ENCODE results near the gene PRRT4. TPM values are rescaled to one million over a fixed set of nuclear protein-coding genes. Genes with fewer than 3 reads are reported as not detected.

Gene PRRT4
- total RNA-seq, 1 donor from 2014 or later = not detected

- peaks cover 3% of the 10 kb centered on the region for H3K9me3 Mint-ChIP-seq (ENCODE audit: unreplicated experiment)
These were observed 38.5 kb upstream of the PRRT4 start for GRCh38 chr7:128399991-128400390.

GRCh38 chr7:128398841-128399135 lies 37.3 kb upstream of the PRRT4 start:
- Mint-ChIP-seq H3K4me1 (ENCODE audit: low read depth, unreplicated experiment) (peaks cover 10% of the 10 kb centered on the region), H3K36me3 (ENCODE audit: unreplicated experiment) (peaks cover 12% of the 10 kb centered on the region), H3K9me3 (ENCODE audit: unreplicated experiment) (peaks cover 3% of the 10 kb centered on the region), H3K27me3 (ENCODE audit: unreplicated experiment) (peaks cover 1% of the 10 kb centered on the region), H3K27ac (ENCODE audit: unreplicated experiment) (no peak overlapping the region), H3K4me3 (ENCODE audit: unreplicated experiment) (no peak overlapping the region)
- peak; percentile 47 for TF ChIP-seq CTCF (IDR thresholded peaks at IDR 0.05; ENCODE audit: partially characterized antibody, unreplicated experiment)
- DNase-seq = no peak

More at GRCh38 chr7:128399991-128400390, 38.5 kb upstream of the PRRT4 start:
- peaks cover 12% of the 10 kb centered on the region for H3K36me3 Mint-ChIP-seq (ENCODE audit: unreplicated experiment)
- no peak overlapping the region for H3K4me3 Mint-ChIP-seq (ENCODE audit: unreplicated experiment)
- no peak for TF ChIP-seq CTCF (IDR thresholded peaks at IDR 0.05; ENCODE audit: partially characterized antibody, unreplicated experiment)
- peaks cover 8% of the 10 kb centered on the region for H3K27me3 Mint-ChIP-seq (ENCODE audit: unreplicated experiment)
- H3K27ac Mint-ChIP-seq (ENCODE audit: unreplicated experiment) = no peak overlapping the region
- DNase-seq = no peak
- H3K4me1 Mint-ChIP-seq (ENCODE audit: low read depth, unreplicated experiment) = peaks cover 19% of the 10 kb centered on the region

GRCh38 chr7:128398016-128398840 lies 36.7 kb upstream of the PRRT4 start:
- H3K9me3 Mint-ChIP-seq (ENCODE audit: unreplicated experiment) = peaks cover 3% of the 10 kb centered on the region
- peaks cover 8% of the 10 kb centered on the region for H3K4me1 Mint-ChIP-seq (ENCODE audit: low read depth, unreplicated experiment)
- peak overlapping the region; percentile 59 for H3K27ac Mint-ChIP-seq (ENCODE audit: unreplicated experiment)
- H3K27me3 Mint-ChIP-seq (ENCODE audit: unreplicated experiment) = peaks cover 1% of the 10 kb centered on the region
- peak; percentile 93 for TF ChIP-seq CTCF (IDR thresholded peaks at IDR 0.05; ENCODE audit: partially characterized antibody, unreplicated experiment)
- peak; percentile 84 for DNase-seq
- H3K36me3 Mint-ChIP-seq (ENCODE audit: unreplicated experiment) = peaks cover 12% of the 10 kb centered on the region
- no peak overlapping the region for H3K4me3 Mint-ChIP-seq (ENCODE audit: unreplicated experiment)

GRCh38 chr7:128396357-128396756 lies 34.9 kb upstream of the PRRT4 start:
- peaks cover 2% of the 10 kb centered on the region for H3K4me1 Mint-ChIP-seq (ENCODE audit: low read depth, unreplicated experiment)
- peaks cover 1% of the 10 kb centered on the region for H3K27me3 Mint-ChIP-seq (ENCODE audit: unreplicated experiment)
- no peak overlapping the region for H3K27ac Mint-ChIP-seq (ENCODE audit: unreplicated experiment)
- H3K4me3 Mint-ChIP-seq (ENCODE audit: unreplicated experiment) = no peak overlapping the region
- peaks cover 12% of the 10 kb centered on the region for H3K36me3 Mint-ChIP-seq (ENCODE audit: unreplicated experiment)
- DNase-seq = no peak
- TF ChIP-seq CTCF (IDR thresholded peaks at IDR 0.05; ENCODE audit: partially characterized antibody, unreplicated experiment) = no peak
- peaks cover 1% of the 10 kb centered on the region for H3K9me3 Mint-ChIP-seq (ENCODE audit: unreplicated experiment)

GRCh38 chr7:128395748-128396147 lies 34.3 kb upstream of the PRRT4 start:
- Mint-ChIP-seq H3K4me1 (ENCODE audit: low read depth, unreplicated experiment) (peaks cover 2% of the 10 kb centered on the region), H3K27ac (ENCODE audit: unreplicated experiment) (no peak overlapping the region), H3K4me3 (ENCODE audit: unreplicated experiment) (no peak overlapping the region), H3K36me3 (ENCODE audit: unreplicated experiment) (peaks cover 12% of the 10 kb centered on the region), H3K27me3 (ENCODE audit: unreplicated experiment) (peaks cover 1% of the 10 kb centered on the region), H3K9me3 (ENCODE audit: unreplicated experiment) (peaks cover 4% of the 10 kb centered on the region)
- DNase-seq = no peak
- TF ChIP-seq CTCF (IDR thresholded peaks at IDR 0.05; ENCODE audit: partially characterized antibody, unreplicated experiment) = no peak
